ENCODE measurements around the gene KNCN.
A peak's percentile ranks its signal among the peaks of the same experiment; 100 is the strongest.

KNCN gene

GRCh38 chr1:46543382-46543760, 8.1 kb downstream of the KNCN start:
- DNase-seq: no peak

GRCh38 chr1:46539972-46540371, 11.5 kb downstream of the KNCN start:
- DNase-seq: no peak

GRCh38 chr1:46538147-46538546, 13.3 kb downstream of the KNCN start:
- no peak for DNase-seq

- no peak for DNase-seq
These were observed 13.8 kb downstream of the KNCN start for GRCh38 chr1:46537651-46538050.

GRCh38 chr1:46536527-46536926, 14.9 kb downstream of the KNCN start:
- DNase-seq: no peak

- DNase-seq: no peak
These were observed 16.4 kb downstream of the KNCN start for GRCh38 chr1:46535063-46535462.

- peak; percentile 34 for DNase-seq
These were observed 18.1 kb downstream of the KNCN start for GRCh38 chr1:46533179-46533864.

- DNase-seq: peak; percentile 73
These were observed 18.8 kb downstream of the KNCN start for GRCh38 chr1:46532498-46533178.

- no peak for DNase-seq
These were observed 19.4 kb downstream of the KNCN start for GRCh38 chr1:46532095-46532494.

GRCh38 chr1:46530791-46531409, 20.5 kb downstream of the KNCN start:
- DNase-seq: no peak

- DNase-seq: no peak
These were observed 21.1 kb downstream of the KNCN start for GRCh38 chr1:46530311-46530710.

- no peak for DNase-seq
These were observed 22.3 kb downstream of the KNCN start for GRCh38 chr1:46529031-46529630.

- no peak for DNase-seq
These were observed 23.0 kb downstream of the KNCN start for GRCh38 chr1:46528297-46528955.

- DNase-seq: peak; percentile 64
These were observed 23.8 kb downstream of the KNCN start for GRCh38 chr1:46527474-46528296.

- no peak for DNase-seq
These were observed 24.7 kb downstream of the KNCN start for GRCh38 chr1:46526691-46527291.

GRCh38 chr1:46526013-46526690, 25.3 kb downstream of the KNCN start:
- DNase-seq: no peak

GRCh38 chr1:46525253-46525983, 26.0 kb downstream of the KNCN start:
- DNase-seq: no peak

- DNase-seq: no peak
These were observed 26.6 kb downstream of the KNCN start for GRCh38 chr1:46524843-46525242.

GRCh38 chr1:46523496-46524353, 27.7 kb downstream of the KNCN start:
- DNase-seq: no peak

- DNase-seq: no peak
These were observed 28.5 kb downstream of the KNCN start for GRCh38 chr1:46522969-46523320.

Measured in activated gamma-delta T cell treated with Interleukin-2 at 50 U/mL for 16 hours (primary cell).